Heart left ventricle (tissue), 13 donors: ENCODE measurements around the gene MYO7A.

Experiments used
- CTCF ChIP-seq, 12 donors: fragments of 200-600 bp; sonication (generic) in 4 of 12; IDR thresholded peaks; one replicate each; pipeline versions ENCODE4 v1.5.0 to v1.8.0; 2018 to 2022; ENCODE audit warnings: antibody characterized with exemption in 12 of 12, mild to moderate bottlenecking in 5 of 12
- POLR2A ChIP-seq, 2 donors: fragments of 450-650 bp; IDR thresholded peaks; one replicate each; pipeline ENCODE4 v1.6.1; 2017; ENCODE audit warnings: antibody characterized with exemption in 2 of 2, mild to moderate bottlenecking in 2 of 2, moderate library complexity in 2 of 2
- donor health status: ischemic (EF 13 %, LVEDD 7.1; RV severe dilation, severe dysfunction).
- donor health status: DM: no; HTN: yes; CAD: no.
- donor health status: DM: no; HTN: no; CAD: no.
- donor health status: ischemic (EF 25% LVEDD 6.9; RV normal size, moderate dysfunction).
- donor health status: ischemic (EF 25% LVEDD 5.7; RV mildly dilated, moderate dysfunction).
- donor health status: ischemic (EF 35%, LVEDD 5.7; RV mildly dilated, moderate dysfunction).
- donor health status: nonischemic (EF 11% LVEDD 7.7; RV severe dilation, severe dysfunction).
- donor health status: DM: yes; HTN: yes; CAD: no.
- donor health status: PGD.
- donor health status: ischemic (EF 29% LVEDD 5.4; RV normal size, mild dysfunction).
- donor health status: nonischemic (EF 23%, LVEDD 6.1; RV moderate dilation, normal function).

- no peak for TF ChIP-seq CTCF (IDR thresholded peaks at IDR 0.05)
- TF ChIP-seq POLR2A (IDR thresholded peaks at IDR 0.05), result no peak
These were observed 4.5 kb upstream of the MYO7A start for GRCh38 chr11:77123591-77123990.
